H9 (cell line): ENCODE measurements around the gene IGF2BP3. TPM values are rescaled to one million over a fixed set of nuclear protein-coding genes. Genes with fewer than 3 reads are reported as not detected.
A peak's percentile ranks its signal among the peaks of the same experiment; 100 is the strongest.

Experiments
- DNase-seq: peaks from one replicate; pipeline ENCODE4 v3.0.0-alpha.2; 2017
- H2AFZ ChIP-seq: one replicate; pipeline ENCODE4 v1.6.1; 2013; ENCODE audit warnings: mild to moderate bottlenecking, low read length, control low read depth, moderate library complexity
- H2AK5ac ChIP-seq: 2 replicates; pipeline ENCODE4 v1.6.1; 2013; ENCODE audit warnings: low read length, control low read depth, mixed read lengths; ENCODE audit not compliant: insufficient read length
- H2BK120ac ChIP-seq: one replicate; pipeline ENCODE4 v1.6.1; 2013; ENCODE audit warnings: low read depth, mild to moderate bottlenecking, low read length, control low read depth, inconsistent platforms; ENCODE audit not compliant: poor library complexity, severe bottlenecking
- H2BK12ac ChIP-seq: 2 replicates; pipeline ENCODE4 v1.6.1; 2013; ENCODE audit warnings: low read length, control low read depth, mixed read lengths, low read depth; ENCODE audit not compliant: insufficient read length
- H2BK15ac ChIP-seq: 2 replicates; pipeline ENCODE4 v1.6.1; 2013; ENCODE audit warnings: low read depth, low read length, control low read depth
- H2BK20ac ChIP-seq: one replicate; pipeline ENCODE4 v1.6.1; 2013; ENCODE audit warnings: low read depth, mild to moderate bottlenecking, low read length, control low read depth, inconsistent platforms; ENCODE audit not compliant: poor library complexity, severe bottlenecking
- H2BK5ac ChIP-seq: 2 replicates; pipeline ENCODE4 v1.6.1; 2013; ENCODE audit warnings: low read length, control low read depth, mixed read lengths; ENCODE audit not compliant: insufficient read length
- H3K14ac ChIP-seq: 2 replicates; pipeline ENCODE4 v1.6.1; 2013; ENCODE audit warnings: low read length, control low read depth; ENCODE audit not compliant: insufficient read depth
- H3K18ac ChIP-seq: 2 replicates; pipeline ENCODE4 v1.6.1; 2013; ENCODE audit warnings: low read depth, mild to moderate bottlenecking, mixed read lengths, low read length, control low read depth; ENCODE audit not compliant: insufficient read length
- H3K23ac ChIP-seq: 2 replicates; pipeline ENCODE4 v1.6.1; 2013; ENCODE audit warnings: low read length, control low read depth, mixed read lengths, low read depth; ENCODE audit not compliant: insufficient read length
- H3K23me2 ChIP-seq: 2 replicates; pipeline ENCODE4 v1.6.1; 2013; ENCODE audit warnings: low read depth, mild to moderate bottlenecking, mixed read lengths, low read length, control low read depth; ENCODE audit not compliant: insufficient read length, poor library complexity, severe bottlenecking
- H3K27ac ChIP-seq: 2 replicates; pipeline ENCODE4 v1.5.1; 2013; ENCODE audit warnings: low read length, control low read depth, mixed read lengths, low read depth; ENCODE audit not compliant: insufficient read length
- H3K27me3 ChIP-seq: 2 replicates; pipeline ENCODE4 v1.6.1; 2013; ENCODE audit warnings: low read length, control low read depth, inconsistent platforms; ENCODE audit not compliant: insufficient read depth
- H3K4ac ChIP-seq: 2 replicates; pipeline ENCODE4 v1.6.1; 2013; ENCODE audit warnings: low read depth, mild to moderate bottlenecking, control low read depth, inconsistent platforms, low read length, moderate library complexity
- H3K4me1 ChIP-seq: 2 replicates; pipeline ENCODE4 v1.6.1; 2013; ENCODE audit warnings: low read length, control low read depth, inconsistent platforms; ENCODE audit not compliant: insufficient read depth
- H3K4me2 ChIP-seq: 2 replicates; pipeline ENCODE4 v1.6.1; 2013; ENCODE audit warnings: low read length, control low read depth, mixed read lengths; ENCODE audit not compliant: insufficient read length, insufficient read depth
- H3K56ac ChIP-seq: 2 replicates; pipeline ENCODE4 v1.6.1; 2013; ENCODE audit warnings: low read depth, mild to moderate bottlenecking, mixed read lengths, low read length, control low read depth; ENCODE audit not compliant: insufficient read length
- H3K79me1 ChIP-seq: 2 replicates; pipeline ENCODE4 v1.6.1; 2013; ENCODE audit warnings: low read depth, mild to moderate bottlenecking, moderate library complexity, low read length, control low read depth, inconsistent platforms; ENCODE audit not compliant: insufficient read depth, poor library complexity, severe bottlenecking
- H3K79me2 ChIP-seq: 2 replicates; pipeline ENCODE4 v1.6.1; 2013; ENCODE audit warnings: low read length, control low read depth, inconsistent platforms; ENCODE audit not compliant: insufficient read depth
- H3K9ac ChIP-seq: 2 replicates; pipeline ENCODE4 v1.6.1; 2013; ENCODE audit warnings: low read length, control low read depth, mixed read lengths; ENCODE audit not compliant: insufficient read length; ENCODE audit errors: extremely low read depth
- H3K9me3 ChIP-seq: one replicate; pipeline ENCODE4 v1.6.1; 2013; ENCODE audit warnings: low read depth, low read length, inconsistent platforms; ENCODE audit not compliant: control insufficient read depth
- H3T11ph ChIP-seq: one replicate; pipeline ENCODE4 v1.6.1; 2013; ENCODE audit warnings: mild to moderate bottlenecking, low read length, control low read depth, inconsistent platforms
- H4K20me1 ChIP-seq: one replicate; pipeline ENCODE4 v1.6.1; 2013; ENCODE audit not compliant: control insufficient read depth, insufficient read length, insufficient read depth
- H4K5ac ChIP-seq: 2 replicates; pipeline ENCODE4 v1.6.1; 2013; ENCODE audit warnings: low read depth, mild to moderate bottlenecking, mixed read lengths, low read length, control low read depth; ENCODE audit not compliant: insufficient read length
- H4K8ac ChIP-seq: replicated peaks from 2 replicates; pipeline ENCODE4 v1.6.1; 2013; ENCODE audit warnings: low read length, control low read depth, mixed read lengths, low read depth; ENCODE audit not compliant: insufficient read length
- H4K91ac ChIP-seq: 2 replicates; pipeline ENCODE4 v1.6.1; 2013; ENCODE audit warnings: low read depth, mild to moderate bottlenecking, moderate library complexity, mixed read lengths, low read length, control low read depth; ENCODE audit not compliant: insufficient read length
- H3K27ac Mint-ChIP-seq, 3 experiments: 2 replicates in 2 of 3; 3 replicates in 1 of 3; pipeline ENCODE4 v1.8.0; 2020 to 2021; ENCODE audit warnings: mixed read lengths in 3 of 3, mild to moderate bottlenecking in 1 of 3, moderate library complexity in 1 of 3
- H3K27me3 Mint-ChIP-seq: 2 replicates; pipeline ENCODE4 v1.8.0; 2021; ENCODE audit warnings: low read depth, mild to moderate bottlenecking, moderate library complexity, mixed read lengths
- H3K36me3 Mint-ChIP-seq, 3 experiments: 2 replicates in 2 of 3; 3 replicates in 1 of 3; pipeline ENCODE4 v1.8.0; 2020 to 2021; ENCODE audit warnings: low read depth in 3 of 3, mixed read lengths in 3 of 3; ENCODE audit not compliant: insufficient read depth in 1 of 3
- H3K4me1 Mint-ChIP-seq, 2 experiments: 2 replicates each; pipeline ENCODE4 v1.8.0; 2020; ENCODE audit warnings: mixed read lengths in 2 of 2
- H3K4me3 Mint-ChIP-seq, 2 experiments: 2 replicates in 1 of 2; 3 replicates in 1 of 2; pipeline ENCODE4 v1.8.0; 2020 to 2021; ENCODE audit warnings: mild to moderate bottlenecking in 2 of 2, mixed read lengths in 2 of 2, moderate library complexity in 1 of 2
- H3K9me3 Mint-ChIP-seq, 2 experiments: 2 replicates in 1 of 2; 3 replicates in 1 of 2; pipeline ENCODE4 v1.8.0; 2020; ENCODE audit warnings: mild to moderate bottlenecking in 2 of 2, mixed read lengths in 2 of 2, moderate library complexity in 1 of 2
- CTCF ChIP-seq: fragments of 200-600 bp; sonication (generic); conservative IDR thresholded peaks from 3 replicates; pipeline ENCODE4 v1.8.0; 2021; ENCODE audit warnings: antibody characterized with exemption, mild to moderate bottlenecking
- WGBS: extraction: QIAGEN DNeasy Blood & Tissue Kit; methylation state at CpG from one replicate; pipeline ENCODE4 v1.1.7; 2013; ENCODE audit warnings: missing lambda C conversion rate, low lambda C conversion rate, mixed read lengths; ENCODE audit not compliant: insufficient read length; ENCODE audit errors: extremely low coverage; 5-methylcytosine and 5-hydroxymethylcytosine counted together
- total RNA-seq: library from RNA; stranded (reverse); gene quantifications from 2 replicates; pipeline ENCODE4 v1.2.1, GENCODE V29; 2021

Gene IGF2BP3
- total RNA-seq, 1 experiment from 2014 or later = 197 TPM

GRCh38 chr7:23491502-23491901 is 21.2 kb upstream of the IGF2BP3 start:
- H3K4me1 Mint-ChIP-seq = peaks cover 0 to 7% of the 10 kb centered on the region in 2 experiments; a peak in 1 of 4 replicates
- Histone ChIP-seq H2AFZ (no peak overlapping the region), H2BK120ac (no peak overlapping the region), H2BK15ac (no peak overlapping the region), H3K18ac (no peak overlapping the region), H3K23ac (no peak overlapping the region), H2BK5ac (no peak overlapping the region), H3K27ac (no peak overlapping the region), H3K4me2 (no peak overlapping the region), H3T11ph (no peak overlapping the region), H4K5ac (no peak overlapping the region), H3K56ac (no peak overlapping the region), H3K23me2 (no peaks in the 10 kb centered on the region), H3K9ac (no peak overlapping the region), H3K9me3 (no peaks in the 10 kb centered on the region), H2BK20ac (no peak overlapping the region), H4K20me1 (no peaks in the 10 kb centered on the region), H3K4me1 (no peaks in the 10 kb centered on the region), H3K79me1 (no peaks in the 10 kb centered on the region), H3K27me3 (no peaks in the 10 kb centered on the region), H3K79me2 (no peaks in the 10 kb centered on the region), H3K4ac (no peak overlapping the region), H4K8ac (no peak overlapping the region), H2BK12ac (no peak overlapping the region), H2AK5ac (no peak overlapping the region), H4K91ac (no peak overlapping the region), H3K14ac (no peak overlapping the region)
- H3K4me3 Mint-ChIP-seq = no peak overlapping the region
- no peak for DNase-seq
- no peaks in the 10 kb centered on the region for H3K36me3 Mint-ChIP-seq
- no peaks in the 10 kb centered on the region; the same call in 1 of the 2 replicates for H3K27me3 Mint-ChIP-seq
- H3K27ac Mint-ChIP-seq = peak overlapping the region in 1 of 3 experiments; percentile 36; a peak in 2 of 7 replicates
- WGBS = no CpG with 5 or more reads among the region's 3 CpGs
- TF ChIP-seq CTCF = no peak
- no peaks in the 10 kb centered on the region for H3K9me3 Mint-ChIP-seq
